BE2C (cell line): ENCODE measurements around the gene EDIL3. TPM values are rescaled to one million over a fixed set of nuclear protein-coding genes. Genes with fewer than 3 reads are reported as not detected.

Source experiments
- DNase-seq: peaks from one replicate; pipeline ENCODE4 v3.0.0-alpha.2; 2020
- H3K27me3 ChIP-seq: fragments of 250-450 bp; sonication (Bioruptor Pico); 2 replicates; pipeline ENCODE4 v1.5.1; 2020; ENCODE audit warnings: mild to moderate bottlenecking
- H3K36me3 ChIP-seq: fragments of 250-450 bp; sonication (Bioruptor Pico); 2 replicates; pipeline ENCODE4 v1.5.1; 2020; ENCODE audit warnings: mild to moderate bottlenecking
- H3K4me1 ChIP-seq: fragments of 250-450 bp; sonication (Bioruptor Pico); 2 replicates; pipeline ENCODE4 v1.5.1; 2020
- H3K4me3 ChIP-seq: 2 replicates; pipeline ENCODE4 v1.5.1; 2011; ENCODE audit warnings: low read depth, low read length
- H3K9me3 ChIP-seq: fragments of 250-450 bp; sonication (Bioruptor Pico); 2 replicates; pipeline ENCODE4 v1.5.1; 2020
- polyA plus RNA-seq: library from polyadenylated mRNA; unstranded; fragments of >200 nt; gene quantifications from one replicate; pipeline ENCODE4 v1.2.1, GENCODE V29; 2012; ENCODE audit warnings: low read depth, missing spikeins; ENCODE audit not compliant: insufficient read length, insufficient read depth
- TF ChIP-seq, protein P1 (sequence below): IDR thresholded peaks from 2 replicates; pipeline ENCODE4 v1.5.1; 2012; ENCODE audit warnings: mild to moderate bottlenecking, low read depth, low read length

EDIL3 gene, protein sequence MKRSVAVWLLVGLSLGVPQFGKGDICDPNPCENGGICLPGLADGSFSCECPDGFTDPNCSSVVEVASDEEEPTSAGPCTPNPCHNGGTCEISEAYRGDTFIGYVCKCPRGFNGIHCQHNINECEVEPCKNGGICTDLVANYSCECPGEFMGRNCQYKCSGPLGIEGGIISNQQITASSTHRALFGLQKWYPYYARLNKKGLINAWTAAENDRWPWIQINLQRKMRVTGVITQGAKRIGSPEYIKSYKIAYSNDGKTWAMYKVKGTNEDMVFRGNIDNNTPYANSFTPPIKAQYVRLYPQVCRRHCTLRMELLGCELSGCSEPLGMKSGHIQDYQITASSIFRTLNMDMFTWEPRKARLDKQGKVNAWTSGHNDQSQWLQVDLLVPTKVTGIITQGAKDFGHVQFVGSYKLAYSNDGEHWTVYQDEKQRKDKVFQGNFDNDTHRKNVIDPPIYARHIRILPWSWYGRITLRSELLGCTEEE
- 21.4 TPM for polyA plus RNA-seq

GRCh38 chr5:84384604-84385575 is at the start of gene EDIL3:
Gene EDIL3, minus strand, starts transcription at chr5:84384880. Its CDS starts 506 bp downstream, at chr5:84384374.
- peak within 1 kb of the TSS; percentile 85 for H3K4me3 ChIP-seq
- no peaks in the 10 kb centered on the region for H3K4me1 ChIP-seq
- peak; percentile 75 for DNase-seq
- TF ChIP-seq, protein P1, sequence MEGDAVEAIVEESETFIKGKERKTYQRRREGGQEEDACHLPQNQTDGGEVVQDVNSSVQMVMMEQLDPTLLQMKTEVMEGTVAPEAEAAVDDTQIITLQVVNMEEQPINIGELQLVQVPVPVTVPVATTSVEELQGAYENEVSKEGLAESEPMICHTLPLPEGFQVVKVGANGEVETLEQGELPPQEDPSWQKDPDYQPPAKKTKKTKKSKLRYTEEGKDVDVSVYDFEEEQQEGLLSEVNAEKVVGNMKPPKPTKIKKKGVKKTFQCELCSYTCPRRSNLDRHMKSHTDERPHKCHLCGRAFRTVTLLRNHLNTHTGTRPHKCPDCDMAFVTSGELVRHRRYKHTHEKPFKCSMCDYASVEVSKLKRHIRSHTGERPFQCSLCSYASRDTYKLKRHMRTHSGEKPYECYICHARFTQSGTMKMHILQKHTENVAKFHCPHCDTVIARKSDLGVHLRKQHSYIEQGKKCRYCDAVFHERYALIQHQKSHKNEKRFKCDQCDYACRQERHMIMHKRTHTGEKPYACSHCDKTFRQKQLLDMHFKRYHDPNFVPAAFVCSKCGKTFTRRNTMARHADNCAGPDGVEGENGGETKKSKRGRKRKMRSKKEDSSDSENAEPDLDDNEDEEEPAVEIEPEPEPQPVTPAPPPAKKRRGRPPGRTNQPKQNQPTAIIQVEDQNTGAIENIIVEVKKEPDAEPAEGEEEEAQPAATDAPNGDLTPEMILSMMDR = no peak
- H3K9me3 ChIP-seq = no peaks in the 10 kb centered on the region
- no peaks in the 10 kb centered on the region for H3K27me3 ChIP-seq
- H3K36me3 ChIP-seq = no peaks in the 10 kb centered on the region

DNA sequence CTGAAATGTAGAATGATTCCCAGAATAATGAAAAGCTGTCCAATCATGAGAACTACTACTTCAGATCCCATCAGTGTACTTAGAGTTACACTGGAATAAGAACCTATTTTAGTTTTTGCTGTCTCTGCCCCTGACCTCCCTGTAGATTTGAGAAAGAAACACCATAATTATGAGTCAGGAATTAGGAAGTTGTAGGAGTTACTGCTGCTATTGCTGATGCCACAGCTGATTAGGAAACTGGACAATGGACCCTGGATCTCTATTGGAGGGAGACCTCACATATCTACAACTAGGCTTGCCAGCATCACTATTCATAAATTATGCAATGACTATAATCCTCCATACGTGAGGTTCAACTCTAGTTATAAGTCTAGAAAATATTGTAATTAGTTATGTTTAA is 48.8 kb upstream of the EDIL3 start:
- TF ChIP-seq, protein P1 = no peak
- H3K27me3 ChIP-seq = no peaks in the 10 kb centered on the region
- H3K4me1 ChIP-seq = peaks cover 3% of the 10 kb centered on the region
- no peak for DNase-seq
- H3K36me3 ChIP-seq = no peaks in the 10 kb centered on the region
- H3K4me3 ChIP-seq = no peak overlapping the region
- no peaks in the 10 kb centered on the region for H3K9me3 ChIP-seq

DNA sequence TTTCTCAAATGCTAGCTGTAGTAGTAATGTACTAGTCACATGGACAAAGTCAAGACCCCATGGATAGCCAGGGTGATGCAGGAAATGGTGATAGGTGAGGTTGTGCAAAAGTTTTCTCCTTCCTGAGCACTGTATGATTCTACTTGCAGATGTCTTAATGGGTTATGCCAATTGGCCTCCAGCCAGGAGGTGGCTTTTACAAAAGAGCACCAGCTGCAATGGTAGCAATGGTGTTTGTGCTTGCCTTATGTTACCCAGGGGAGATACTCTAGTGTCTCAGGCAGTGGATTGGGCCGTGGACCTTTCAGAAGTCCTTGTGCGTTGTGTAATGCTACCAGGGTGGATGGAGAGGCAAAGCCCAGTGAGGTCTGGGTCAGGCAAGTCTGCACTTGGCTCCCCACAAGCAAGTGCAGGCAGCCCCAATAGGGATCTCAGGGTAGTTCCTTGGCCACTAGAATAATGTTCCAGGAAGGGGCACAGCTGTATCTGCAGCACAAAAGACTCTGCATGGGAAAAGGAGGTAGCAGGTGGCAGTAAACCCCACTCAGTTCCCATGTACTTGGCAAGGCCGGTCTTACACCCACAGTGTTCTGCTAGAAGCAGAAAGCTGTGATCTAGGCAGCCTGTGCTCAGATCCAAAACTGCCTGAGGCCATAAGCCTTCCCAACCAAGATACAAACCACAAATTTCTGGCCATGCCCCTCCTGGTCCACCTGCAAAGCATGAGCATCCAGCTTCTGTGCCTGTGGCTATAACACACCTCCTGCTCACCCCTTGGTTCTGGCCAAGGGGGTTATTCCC is 46.4 kb upstream of the EDIL3 start:
- no peaks in the 10 kb centered on the region for H3K9me3 ChIP-seq

GRCh38 chr5:84430079-84430478 is 45.4 kb upstream of the EDIL3 start:
- H3K36me3 ChIP-seq = no peaks in the 10 kb centered on the region
- no peak overlapping the region for H3K4me3 ChIP-seq
- H3K4me1 ChIP-seq = no peaks in the 10 kb centered on the region; the same call in none of the 2 replicates
- H3K9me3 ChIP-seq = no peaks in the 10 kb centered on the region
- TF ChIP-seq, protein P1 = no peak
- DNase-seq = no peak
- H3K27me3 ChIP-seq = no peaks in the 10 kb centered on the region

More for the DNA sequence above, 46.4 kb upstream of the EDIL3 start:
- Histone ChIP-seq H3K4me3 (no peak overlapping the region), H3K27me3 (no peaks in the 10 kb centered on the region), H3K4me1 (no peaks in the 10 kb centered on the region; the same call in none of the 2 replicates), H3K36me3 (no peaks in the 10 kb centered on the region)
- DNase-seq = peak; percentile 45
- TF ChIP-seq, protein P1 = no peak

DNA sequence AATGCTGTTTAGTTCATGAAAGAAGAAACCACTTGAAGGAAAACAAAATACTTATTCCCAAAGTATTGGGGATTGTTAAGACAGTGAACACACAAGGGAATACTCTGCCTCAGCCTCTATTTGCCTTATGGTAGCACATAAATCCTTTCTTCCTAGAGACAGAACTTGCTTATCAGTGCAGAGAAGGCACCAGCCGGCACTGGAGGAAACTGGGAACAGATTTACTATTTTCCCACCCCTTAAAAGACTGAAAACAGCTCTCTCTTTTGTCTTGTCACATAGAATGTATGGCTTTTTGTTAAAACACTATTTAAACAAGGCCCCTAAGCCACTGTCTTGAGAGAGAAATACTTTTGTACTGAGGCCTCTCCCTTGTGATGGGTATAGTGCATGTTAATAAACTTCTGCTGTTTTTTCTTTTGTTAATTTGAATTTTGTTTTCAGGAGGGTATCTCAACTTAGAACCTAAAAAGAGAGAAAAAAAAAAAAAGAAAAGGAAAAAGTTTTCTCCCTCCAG is 40.7 kb upstream of the EDIL3 start:
- no peaks in the 10 kb centered on the region for H3K9me3 ChIP-seq
- no peak for DNase-seq
- H3K4me3 ChIP-seq = no peak overlapping the region
- TF ChIP-seq, protein P1 = no peak
- H3K27me3 ChIP-seq = no peaks in the 10 kb centered on the region
- H3K36me3 ChIP-seq = no peaks in the 10 kb centered on the region
- no peaks in the 10 kb centered on the region for H3K4me1 ChIP-seq
